Calu3 (cell line): Measurements from ENCODE around the gene BCO1. TPM values are rescaled to one million over a fixed set of nuclear protein-coding genes. Genes with fewer than 3 reads are reported as not detected.

Experiments
- BruUV-seq: library from RNA; stranded (reverse); fragments of 400-500 nt; replicated peaks from 2 replicates; lab custom pipeline; 2021; lab: Mats Ljungman, UMichigan
- CTCF ChIA-PET: fragments of 300-600 bp; sonication (Branson Sonifier 250); formaldehyde crosslinking; loops from one replicate; lab custom pipeline; 2022; ENCODE audit warnings: antibody characterized with exemption; lab: Charles Lee
- DNase-seq: peaks from one replicate; pipeline ENCODE4 v3.0.0; 2022
- H3K27ac Mint-ChIP-seq: one replicate; pipeline ENCODE4 v1.8.0; 2022; ENCODE audit warnings: mixed read lengths; ENCODE audit not compliant: unreplicated experiment
- H3K27me3 Mint-ChIP-seq: one replicate; pipeline ENCODE4 v1.8.0; 2022; ENCODE audit warnings: mixed read lengths; ENCODE audit not compliant: unreplicated experiment
- H3K36me3 Mint-ChIP-seq: one replicate; pipeline ENCODE4 v1.8.0; 2022; ENCODE audit warnings: mild to moderate bottlenecking, moderate library complexity, mixed read lengths; ENCODE audit not compliant: insufficient read depth, unreplicated experiment
- H3K4me1 Mint-ChIP-seq: one replicate; pipeline ENCODE4 v1.8.0; 2022; ENCODE audit warnings: mild to moderate bottlenecking, low read depth, mixed read lengths; ENCODE audit not compliant: unreplicated experiment
- H3K4me3 Mint-ChIP-seq: one replicate; pipeline ENCODE4 v1.8.0; 2022; ENCODE audit warnings: mild to moderate bottlenecking, low read depth, moderate library complexity, mixed read lengths; ENCODE audit not compliant: unreplicated experiment
- H3K9me3 Mint-ChIP-seq: one replicate; pipeline ENCODE4 v1.8.0; 2022; ENCODE audit warnings: low read depth, mixed read lengths; ENCODE audit not compliant: unreplicated experiment
- CTCF ChIP-seq: fragments of 200-600 bp; IDR thresholded peaks from one replicate; pipeline ENCODE4 v1.8.0; 2022; ENCODE audit warnings: antibody characterized with exemption; ENCODE audit not compliant: unreplicated experiment
- intact Hi-C: fragments of 100-400 bp; cut with micrococcal nuclease; formaldehyde crosslinking; loops from one replicate; pipeline ENCODE4 v1.10.0; 2022; ENCODE audit not compliant: unreplicated experiment
- total RNA-seq: library from RNA; stranded (reverse); gene quantifications from 2 replicates; pipeline ENCODE4 v1.2.3, GENCODE V29; 2022

The BCO1 gene
- total RNA-seq, 1 experiment from 2014 or later = 6.6 TPM

GRCh38 chr16:81207076-81207475 lies 31.4 kb upstream of the BCO1 start:
- H3K9me3 Mint-ChIP-seq = no peaks in the 10 kb centered on the region
- BruUV-seq = no TSS peak
- no peak overlapping the region for H3K4me3 Mint-ChIP-seq
- H3K27me3 Mint-ChIP-seq = peaks cover 21% of the 10 kb centered on the region
- no peak for TF ChIP-seq CTCF
- no peak overlapping the region for H3K27ac Mint-ChIP-seq
- no peaks in the 10 kb centered on the region for H3K36me3 Mint-ChIP-seq
- DNase-seq = no peak
- CTCF ChIA-PET = interaction anchor here (0.7 kb wide), 1 partner anchor 158 kb away, joined by 4 read pairs; no protein-coding TSS in a partner anchor
- H3K4me1 Mint-ChIP-seq = peaks cover 8% of the 10 kb centered on the region
- intact Hi-C loops = loop anchor here (5.0 kb wide), 1 partner anchor 530 kb away; no protein-coding TSS in a partner anchor

GRCh38 chr16:81210807-81211206 lies 27.7 kb upstream of the BCO1 start:
- no peak for TF ChIP-seq CTCF
- CTCF ChIA-PET = interaction anchor here (0.8 kb wide), 1 partner anchor 39 kb away, joined by 3 read pairs; no protein-coding TSS in a partner anchor
- Mint-ChIP-seq H3K36me3 (no peaks in the 10 kb centered on the region), H3K27ac (no peak overlapping the region), H3K4me1 (no peaks in the 10 kb centered on the region), H3K27me3 (peaks cover 9% of the 10 kb centered on the region), H3K4me3 (no peak overlapping the region), H3K9me3 (no peaks in the 10 kb centered on the region)
- BruUV-seq = no TSS peak
- intact Hi-C loops = loop anchor here (10.0 kb wide), 1 partner anchor 104 kb away; the partner anchor contains the start of gene GAN
- DNase-seq = no peak

GRCh38 chr16:81212830-81213465 lies 25.5 kb upstream of the BCO1 start:
- intact Hi-C loops = loop anchor here (10.0 kb wide), 1 partner anchor 102 kb away; the partner anchor contains the start of gene GAN
- Mint-ChIP-seq H3K27ac (no peak overlapping the region), H3K36me3 (no peaks in the 10 kb centered on the region), H3K4me1 (no peaks in the 10 kb centered on the region), H3K27me3 (peaks cover 9% of the 10 kb centered on the region), H3K4me3 (no peak overlapping the region), H3K9me3 (no peaks in the 10 kb centered on the region)
- CTCF ChIA-PET = no interaction called here
- BruUV-seq = no TSS peak
- DNase-seq = no peak
- TF ChIP-seq CTCF = no peak

- Mint-ChIP-seq H3K27ac (no peak overlapping the region), H3K4me3 (no peak overlapping the region), H3K27me3 (peaks cover 9% of the 10 kb centered on the region), H3K36me3 (no peaks in the 10 kb centered on the region), H3K4me1 (no peaks in the 10 kb centered on the region), H3K9me3 (no peaks in the 10 kb centered on the region)
- CTCF ChIA-PET = interaction anchor here (0.6 to 0.9 kb wide), 2 partner anchors 10 to 18 kb away, joined by 3 to 6 read pairs; no protein-coding TSS in a partner anchor
- TF ChIP-seq CTCF = no peak
- BruUV-seq = no TSS peak
- peak; percentile 70 for DNase-seq
- intact Hi-C loops = loop anchor here (10.0 kb wide), 1 partner anchor 100 kb away; the partner anchor contains the start of gene GAN
These were observed 23.7 kb upstream of the BCO1 start for GRCh38 chr16:81214745-81215166.
